Measurements from ENCODE around the gene NTM.

Gene NTM

DNA sequence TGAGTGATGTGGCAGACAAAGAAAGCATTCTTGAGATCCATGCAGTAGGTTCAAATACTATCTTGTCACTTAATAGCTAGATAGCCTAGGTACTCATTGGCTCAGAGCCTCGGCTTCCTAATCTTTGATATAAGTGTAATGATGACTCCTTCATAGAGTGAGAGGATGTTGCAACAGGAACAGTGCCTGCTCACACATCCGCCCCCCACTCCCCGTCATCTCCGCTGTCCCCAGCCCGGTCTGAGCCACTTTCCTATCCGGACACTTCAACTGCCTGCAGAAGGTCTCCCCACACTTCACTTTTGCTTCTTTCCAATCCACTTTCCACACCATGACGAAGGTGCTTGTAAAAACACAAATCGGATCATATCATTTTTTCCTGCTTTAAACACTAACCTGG lies 128.8 kb downstream of the NTM start:
- DNase-seq (ENCODE audit: low spot score): no peak

DNA sequence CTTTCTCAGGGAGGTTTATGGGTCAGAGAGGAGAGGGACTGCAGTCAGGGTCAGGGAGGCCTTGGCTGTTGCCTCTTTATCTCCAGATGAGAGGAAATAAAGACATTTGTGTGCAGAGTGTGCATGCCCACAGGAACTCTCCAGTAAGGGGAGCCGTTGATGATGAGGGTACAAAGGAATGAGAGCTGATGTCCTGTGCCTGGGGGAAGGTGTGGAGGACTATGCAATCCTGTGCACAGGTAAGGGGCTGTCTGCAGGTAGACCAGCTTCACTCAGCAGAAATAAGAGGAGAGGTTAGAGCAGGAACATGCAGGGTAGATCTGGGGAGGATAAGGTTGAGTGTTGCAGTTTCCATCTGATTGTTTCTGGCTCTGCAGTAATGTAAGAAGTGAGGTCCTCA lies 132.6 kb downstream of the NTM start:
- no peak for DNase-seq (ENCODE audit: low spot score)

DNA sequence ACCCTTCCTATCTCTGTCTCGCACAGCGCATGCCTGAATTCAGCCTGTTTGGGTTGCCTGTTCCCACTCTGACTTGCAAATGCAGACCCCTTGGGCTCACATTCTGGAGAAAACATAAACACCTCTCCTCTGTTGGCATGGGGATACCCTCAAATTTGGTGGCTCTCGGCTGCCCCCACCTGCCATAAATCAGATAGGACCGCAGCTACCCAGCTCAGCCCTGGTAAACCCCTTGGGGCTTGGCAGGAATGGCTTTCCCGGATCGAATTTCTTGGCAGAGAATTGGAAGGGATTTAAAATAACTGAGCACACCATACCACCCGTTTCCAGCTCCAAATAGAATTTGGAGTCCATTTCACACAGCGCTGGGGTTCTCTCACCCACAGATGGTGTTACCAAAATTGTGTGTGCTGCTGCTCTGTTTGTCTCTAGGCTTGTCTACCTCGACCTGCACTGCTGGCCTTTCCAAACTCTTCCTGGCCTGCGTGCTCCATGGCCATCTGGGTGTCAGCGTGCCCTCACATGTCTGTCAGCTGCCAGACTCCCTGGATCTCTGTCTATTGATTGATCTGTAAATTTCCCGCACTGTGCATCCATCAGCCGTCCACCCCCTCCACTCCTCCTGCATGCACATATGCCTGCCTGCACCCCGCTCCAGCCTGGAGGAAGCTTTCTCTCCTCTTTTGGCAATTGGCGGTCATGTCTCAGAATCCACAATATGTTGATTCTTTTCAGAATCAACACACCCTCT lies 134.0 kb downstream of the NTM start:
- DNase-seq (ENCODE audit: low spot score): peak; percentile 61

DNA sequence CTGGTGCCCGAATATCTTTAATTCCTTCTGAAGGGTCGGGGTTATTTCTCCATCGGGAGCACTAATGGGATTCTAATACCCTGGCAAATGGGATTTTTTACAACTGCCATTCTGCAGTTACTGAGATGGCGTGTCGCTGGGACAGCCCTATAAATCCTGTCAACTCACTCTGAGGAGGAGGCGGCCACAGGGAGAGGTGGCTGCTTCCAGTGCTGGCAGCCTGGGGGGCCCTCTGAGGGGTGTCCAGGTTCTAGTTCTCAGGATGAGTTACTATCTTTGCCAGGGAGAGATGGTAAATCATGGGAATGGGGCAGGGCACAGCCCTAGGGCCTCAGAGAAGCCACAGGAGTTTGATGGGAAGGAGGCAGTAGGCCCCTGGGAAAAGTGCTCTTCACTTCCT lies 135.9 kb downstream of the NTM start:
- DNase-seq (ENCODE audit: low spot score): no peak

DNA sequence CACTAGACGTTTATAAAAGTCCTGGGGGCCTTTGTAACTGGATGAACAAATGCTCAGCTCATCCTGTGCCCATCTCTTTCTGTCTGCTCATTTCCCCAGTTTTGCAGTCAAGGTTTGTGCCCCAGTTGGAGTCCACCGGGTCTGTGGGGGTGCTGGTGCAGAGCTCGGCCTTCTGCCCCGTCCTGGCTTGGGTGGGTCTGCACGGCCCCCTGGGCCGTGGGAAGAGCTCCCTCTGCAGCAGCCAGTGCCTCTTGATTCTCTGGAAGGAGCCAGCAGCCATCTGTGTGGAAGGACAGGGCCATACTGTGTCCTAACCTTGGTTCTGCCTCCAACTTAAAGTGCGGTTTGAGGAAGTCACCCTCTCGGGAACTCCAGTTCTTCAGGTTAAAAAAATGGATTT lies 140.2 kb downstream of the NTM start:
- DNase-seq (ENCODE audit: low spot score): no peak

DNA sequence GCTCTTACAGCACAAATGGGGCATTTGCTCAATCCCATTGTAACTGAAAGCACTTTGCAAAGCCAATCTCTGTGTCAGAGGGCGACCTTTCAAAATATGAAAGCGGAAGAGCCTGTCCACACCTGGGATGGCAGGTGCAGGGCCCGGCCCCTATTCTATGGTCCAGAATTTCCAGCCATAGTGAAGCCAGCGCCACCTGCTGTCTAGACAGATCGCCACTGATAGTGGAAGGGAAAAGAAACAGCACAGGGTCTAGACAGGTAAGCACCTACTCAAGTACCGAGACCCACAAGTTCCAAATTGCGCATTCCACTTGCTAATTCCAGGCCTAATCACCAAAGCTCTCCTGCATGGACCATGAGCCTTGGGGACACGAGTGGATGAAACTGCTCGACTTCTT lies 141.4 kb downstream of the NTM start:
- DNase-seq (ENCODE audit: low spot score): peak; percentile 78

DNA sequence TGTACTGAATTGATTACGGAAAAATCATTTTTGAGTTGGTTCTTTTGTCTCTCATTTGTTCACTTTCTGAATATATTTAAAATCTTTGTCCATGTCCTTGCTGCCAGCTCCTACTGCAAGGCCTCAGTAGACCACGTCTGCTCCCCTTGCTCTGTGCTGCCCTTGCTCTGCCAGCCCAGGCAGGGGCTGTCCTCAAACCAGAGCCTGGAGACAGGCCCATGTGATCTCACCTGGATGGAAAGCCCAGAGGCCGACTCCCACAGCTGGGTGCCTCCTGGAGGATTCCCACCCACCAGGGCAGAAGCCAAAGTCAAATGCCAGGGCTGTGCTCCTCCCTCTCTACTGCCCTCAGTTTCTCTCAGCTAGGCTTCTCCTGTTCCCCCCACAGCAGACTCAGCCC lies 141.8 kb downstream of the NTM start:
- DNase-seq (ENCODE audit: low spot score): no peak

DNA sequence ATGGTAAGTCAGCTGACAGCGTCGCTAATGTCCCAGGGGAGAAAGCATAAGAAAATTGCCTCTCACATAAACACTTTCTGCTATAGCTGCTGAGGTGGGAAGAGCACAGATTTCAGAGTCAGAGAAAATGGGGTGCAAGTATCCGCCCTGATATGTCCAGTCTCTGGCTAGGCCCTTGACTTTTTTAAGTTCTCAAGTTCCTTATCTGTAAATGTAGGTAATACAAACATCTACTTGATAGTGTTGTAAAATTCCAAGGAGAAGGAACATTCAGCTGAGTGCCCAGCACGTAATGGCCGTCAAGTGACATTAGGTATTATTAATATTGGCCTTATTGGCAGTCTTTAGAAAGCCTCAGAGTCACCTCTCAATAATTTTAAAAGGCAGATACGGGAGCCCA lies 143.6 kb downstream of the NTM start:
- no peak for DNase-seq (ENCODE audit: low spot score)

DNA sequence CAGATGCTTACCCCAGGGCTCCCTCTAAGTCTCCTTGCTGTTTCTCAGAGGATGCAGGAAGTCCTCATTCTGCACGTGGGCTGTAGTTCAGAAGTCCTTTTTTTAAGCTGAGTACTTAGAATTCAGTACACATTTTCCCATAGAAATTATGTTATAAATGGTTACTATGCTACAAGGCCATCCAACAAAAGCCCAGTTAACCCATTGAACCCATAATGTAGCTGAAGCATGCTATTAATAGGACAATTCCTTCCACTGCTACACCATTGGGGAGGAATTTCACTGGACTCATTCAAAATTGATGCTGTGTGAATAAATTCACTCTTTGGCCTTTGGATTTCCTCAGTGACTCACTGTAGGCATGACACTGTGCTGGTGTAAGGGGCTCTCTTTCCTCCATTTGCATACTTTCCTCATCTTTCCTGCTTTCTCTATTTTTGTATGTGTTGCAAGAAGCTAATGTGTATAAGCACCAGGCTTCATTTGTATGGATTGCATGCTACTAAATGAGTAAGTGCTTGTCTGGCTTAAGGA lies 148.0 kb downstream of the NTM start:
- no peak for DNase-seq (ENCODE audit: low spot score)

DNA sequence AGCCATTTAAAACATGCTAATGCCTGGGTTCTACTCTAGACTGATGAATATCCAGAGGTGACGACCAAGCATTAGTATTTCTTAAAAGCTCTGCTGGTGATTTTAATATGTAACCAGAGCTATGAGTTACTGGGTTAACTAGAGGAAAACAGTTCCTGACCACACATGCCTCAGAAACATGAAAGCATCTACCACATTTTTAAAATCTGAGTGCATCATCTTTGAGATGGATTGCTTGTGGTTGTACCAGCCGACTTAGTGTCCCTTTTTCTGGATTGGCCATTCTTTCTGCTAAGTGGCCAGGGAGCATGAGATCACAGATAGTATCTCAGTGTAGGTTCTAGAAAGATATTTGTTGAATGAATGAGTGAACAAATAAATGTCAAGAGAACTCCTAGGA lies 152.4 kb downstream of the NTM start:
- DNase-seq (ENCODE audit: low spot score): no peak

DNA sequence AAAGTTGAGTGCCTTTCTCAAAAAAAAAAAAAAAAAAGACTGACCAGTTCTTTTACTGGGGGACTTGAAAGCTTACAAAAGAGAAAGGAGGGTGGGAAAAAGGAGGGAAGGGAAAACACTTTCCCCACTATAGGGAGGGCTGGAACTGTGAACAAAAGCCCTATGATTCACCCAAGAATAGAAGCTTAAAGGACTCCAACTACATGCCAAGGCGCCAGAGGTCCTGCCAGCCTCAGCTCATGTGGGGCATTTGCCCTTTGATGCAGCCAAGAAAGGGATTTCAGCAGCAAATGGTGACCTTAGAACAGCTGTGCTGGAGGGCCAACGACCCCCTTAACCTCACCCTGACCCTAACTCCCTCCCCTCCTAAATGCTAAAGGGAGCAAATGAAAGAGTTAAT lies 160.0 kb downstream of the NTM start:
- no peak for DNase-seq (ENCODE audit: low spot score)

DNA sequence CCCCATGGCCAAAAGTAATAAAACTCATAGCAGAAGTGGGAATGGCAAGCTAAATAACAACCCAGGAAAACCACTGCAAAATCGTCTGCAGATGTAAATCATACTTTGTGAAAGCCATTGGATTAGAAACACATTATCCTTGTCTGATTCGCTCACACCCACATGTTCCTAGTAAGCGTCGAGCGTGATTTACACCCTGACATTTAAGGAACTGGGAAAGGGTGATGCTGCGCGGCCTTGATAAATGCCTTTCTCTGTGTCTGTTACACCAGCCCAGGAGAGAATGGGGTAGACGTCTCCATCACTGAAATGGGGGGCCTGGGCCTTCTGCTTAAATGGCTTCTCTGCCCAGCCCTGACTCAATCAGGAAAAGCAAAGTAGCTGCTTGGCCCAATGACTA lies 162.7 kb downstream of the NTM start:
- no peak for DNase-seq (ENCODE audit: low spot score)

DNA sequence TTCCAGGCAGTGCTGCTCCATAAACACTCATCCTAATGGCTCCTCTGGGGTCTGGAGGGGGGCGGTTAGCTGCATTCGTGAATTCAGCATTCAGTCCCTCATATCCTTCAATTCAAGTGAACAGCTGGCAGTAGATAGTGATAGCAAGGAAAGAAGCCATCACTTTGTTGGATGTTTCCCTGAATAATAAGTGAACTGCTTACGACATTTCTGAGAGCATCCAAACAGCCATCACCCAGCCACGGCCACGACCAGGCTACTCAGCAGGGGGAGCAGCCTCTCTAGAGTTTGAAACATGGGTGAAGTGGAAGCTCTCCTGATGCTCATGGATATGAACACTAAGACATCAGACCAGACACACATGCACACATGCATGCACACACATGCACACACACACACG lies 163.6 kb downstream of the NTM start:
- no peak for DNase-seq (ENCODE audit: low spot score)

DNA sequence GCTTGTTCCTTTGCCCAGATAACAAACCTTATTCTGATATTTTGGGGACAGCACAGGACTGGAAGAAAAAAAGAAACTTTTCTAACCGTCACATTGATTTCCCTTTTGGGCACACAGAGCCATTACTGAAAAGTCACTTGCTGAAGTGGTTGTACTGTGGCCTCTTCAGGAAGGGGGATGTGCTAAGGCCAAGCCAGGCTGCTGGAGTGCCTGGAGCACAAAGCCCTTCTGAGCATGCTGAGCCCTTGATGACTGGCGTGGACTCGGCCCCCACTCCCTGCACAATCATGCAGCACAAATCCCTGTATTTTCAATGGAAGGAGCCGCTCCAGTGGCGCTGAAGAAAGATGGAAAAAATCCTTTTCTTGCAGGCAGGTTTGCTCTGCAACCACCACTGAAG lies 164.2 kb downstream of the NTM start:
- no peak for DNase-seq (ENCODE audit: low spot score)

DNA sequence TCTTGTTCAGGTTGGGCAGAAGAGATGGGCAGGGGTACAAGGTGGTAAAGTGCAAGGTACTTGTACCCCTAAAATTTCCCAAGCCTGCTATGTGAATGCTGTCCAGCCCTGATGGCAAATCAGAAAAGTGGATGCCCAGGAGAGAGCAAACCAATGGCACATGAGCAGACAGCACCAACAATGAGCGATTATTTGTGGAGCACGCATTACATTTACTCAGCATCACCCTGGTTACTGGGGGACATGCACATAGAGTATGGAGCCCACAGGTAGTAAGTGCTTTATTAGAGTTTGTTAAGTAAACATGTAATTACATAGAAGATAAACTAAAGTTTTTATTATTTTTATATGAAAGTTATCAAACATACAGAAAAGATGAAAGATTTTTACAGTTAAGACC lies 165.7 kb downstream of the NTM start:
- no peak for DNase-seq (ENCODE audit: low spot score)

DNA sequence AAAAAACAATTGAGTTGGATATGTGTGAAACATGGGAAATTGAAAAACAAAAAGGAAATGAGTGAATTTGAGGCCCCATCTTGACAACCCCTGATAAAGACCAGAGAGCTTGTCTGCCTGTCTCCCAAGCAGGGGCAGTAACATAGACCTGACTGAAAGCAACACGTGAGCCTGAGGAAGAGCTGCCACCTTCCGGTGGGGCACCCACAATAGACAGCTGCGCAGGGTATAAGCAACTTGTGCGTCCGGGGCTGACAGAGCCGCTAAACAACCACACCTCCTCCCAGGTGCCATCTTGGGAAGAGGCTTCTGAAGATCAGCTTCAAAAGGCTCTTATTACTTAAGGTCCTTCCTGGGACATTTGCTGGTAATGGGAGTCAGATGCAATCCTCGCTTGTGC lies 166.8 kb downstream of the NTM start:
- DNase-seq (ENCODE audit: low spot score): no peak

DNA sequence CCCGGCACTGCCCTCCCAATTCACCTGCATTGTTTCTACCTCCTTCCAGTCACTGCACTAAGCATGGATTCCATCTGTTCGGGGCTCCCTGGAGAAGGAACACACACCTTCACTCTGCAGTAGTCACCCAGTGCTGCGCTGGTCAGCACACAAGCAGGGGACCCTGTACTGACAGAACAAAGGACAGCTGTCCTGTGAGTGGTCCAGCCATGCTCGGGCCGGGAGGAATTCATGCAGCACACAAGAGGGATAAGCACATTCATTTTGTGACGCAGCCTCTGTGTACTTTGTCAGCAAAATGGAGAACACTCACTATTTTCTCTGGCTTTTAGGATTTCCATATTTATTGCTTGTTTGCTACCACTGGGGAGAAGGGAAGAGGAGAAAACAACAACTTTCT lies 167.3 kb downstream of the NTM start:
- no peak for DNase-seq (ENCODE audit: low spot score)

DNA sequence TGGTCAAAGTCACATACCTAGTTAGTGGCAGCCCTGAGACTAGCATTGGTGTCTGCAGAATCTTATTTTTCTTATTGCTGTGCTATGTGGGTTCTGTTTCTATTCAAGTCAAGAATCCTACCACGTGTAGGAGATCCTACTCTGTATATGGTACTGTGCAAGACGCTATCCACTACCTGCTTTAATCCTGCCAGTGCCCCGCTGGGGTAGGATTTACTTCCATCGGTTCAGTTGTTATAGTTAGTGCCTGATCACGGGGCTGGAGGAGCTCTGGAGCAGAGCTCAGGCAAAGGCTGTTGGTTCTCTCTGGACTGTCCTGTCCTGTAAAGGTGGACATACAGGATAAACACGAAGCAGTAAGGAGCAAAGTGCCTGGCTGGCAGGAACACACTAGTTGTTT lies 167.9 kb downstream of the NTM start:
- DNase-seq (ENCODE audit: low spot score): no peak

DNA sequence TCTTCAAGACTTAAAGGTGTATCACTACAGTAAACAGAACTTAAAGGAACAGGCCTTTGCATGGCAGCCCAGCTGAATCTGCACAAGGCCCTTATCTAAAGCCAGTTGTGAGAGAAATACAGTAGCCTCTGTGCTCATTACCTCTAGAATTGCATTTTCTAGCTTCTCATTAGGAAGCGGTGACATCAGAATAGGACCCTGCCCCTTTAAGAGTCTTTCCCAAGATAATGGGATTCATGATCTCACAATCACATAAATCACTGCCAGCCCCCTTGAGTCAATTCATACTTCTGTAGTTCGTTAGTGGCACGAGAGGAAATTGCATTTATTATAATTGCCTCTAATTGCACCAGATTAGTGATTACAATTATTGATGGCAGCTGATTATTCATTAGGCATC lies 170.3 kb downstream of the NTM start:
- DNase-seq (ENCODE audit: low spot score): no peak

DNA sequence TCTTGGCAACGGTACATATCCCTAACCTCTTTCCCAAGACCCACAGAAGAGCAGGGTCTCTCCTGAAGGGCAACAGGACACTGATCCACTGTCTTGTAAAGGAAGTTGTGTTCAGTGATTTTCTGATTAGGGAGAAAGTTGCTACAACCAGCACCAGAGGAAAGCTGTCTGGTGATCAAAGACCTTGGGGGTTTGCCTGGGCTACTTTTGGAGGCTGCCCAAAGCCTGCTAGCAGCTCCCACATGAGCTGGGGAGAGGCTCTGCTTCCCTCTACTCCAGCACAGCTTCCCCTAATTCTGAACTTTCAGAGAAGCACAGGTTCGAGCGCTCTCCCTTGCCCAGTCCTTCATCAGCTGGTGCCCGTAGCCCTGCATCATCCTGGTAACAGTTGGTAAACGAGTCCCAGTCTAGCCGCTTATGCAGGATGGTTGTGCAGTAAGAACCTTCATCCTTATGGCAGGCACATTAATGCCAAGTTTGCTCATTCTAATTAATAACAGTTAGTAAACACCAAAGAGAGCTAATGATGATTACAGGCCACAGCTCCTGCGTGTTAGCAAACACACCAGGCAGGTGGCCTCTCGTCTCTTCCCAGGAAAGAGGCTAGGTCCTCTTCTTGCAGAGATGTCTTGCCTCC lies 173.1 kb downstream of the NTM start:
- DNase-seq (ENCODE audit: low spot score): no peak

DNA sequence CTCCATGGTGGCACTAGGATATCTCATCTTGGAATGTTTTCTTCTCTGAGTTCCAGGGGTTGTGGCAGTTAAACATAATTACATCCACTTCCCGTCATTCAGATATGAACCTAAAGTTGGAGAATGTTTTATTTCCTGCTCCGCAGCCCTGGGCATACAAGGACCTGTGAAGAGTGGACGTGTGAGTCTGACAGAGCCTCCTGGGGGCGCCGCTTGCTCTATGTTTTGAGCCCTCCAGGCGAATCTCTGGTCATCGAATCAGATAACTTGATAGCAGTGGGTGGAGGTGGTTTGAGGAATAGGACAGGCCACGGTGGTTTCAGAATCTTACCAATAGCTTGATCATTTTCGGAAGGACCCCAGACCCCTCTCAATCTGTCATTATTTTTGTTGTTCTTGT lies 174.2 kb downstream of the NTM start:
- DNase-seq (ENCODE audit: low spot score): peak; percentile 50

DNA sequence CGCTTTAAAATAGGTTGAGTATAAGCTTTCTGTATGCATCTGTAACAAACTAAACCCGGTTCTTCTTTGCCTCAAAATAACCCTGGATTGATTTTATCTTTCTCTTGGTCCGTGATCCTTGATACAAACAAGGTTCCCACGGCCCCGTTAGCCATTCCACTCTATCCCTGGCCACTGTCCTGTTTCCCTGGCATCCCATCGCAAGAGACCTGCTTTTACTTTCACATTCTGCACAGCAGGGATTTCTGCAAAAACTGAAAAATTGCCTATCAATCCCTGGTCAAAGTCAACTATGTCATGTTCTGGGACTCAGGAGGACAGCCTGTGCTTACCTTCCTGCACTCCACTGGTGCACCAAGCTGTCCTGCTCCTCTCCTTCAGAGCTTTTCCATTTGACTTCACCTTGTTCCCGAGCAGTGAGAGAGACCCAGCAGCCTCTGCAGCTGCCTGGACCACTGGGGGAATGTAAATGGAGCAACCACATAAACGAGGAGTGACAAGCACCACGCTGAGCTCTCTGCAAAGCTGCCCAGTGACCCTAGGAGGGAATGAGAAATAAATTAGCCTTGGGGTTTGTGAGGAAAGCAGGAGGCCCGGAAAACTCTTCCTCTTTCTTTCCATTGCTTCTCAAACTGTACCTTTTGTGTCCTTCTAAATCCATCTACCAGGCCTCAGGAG lies 175.9 kb downstream of the NTM start:
- peak; percentile 42 for DNase-seq (ENCODE audit: low spot score)

DNA sequence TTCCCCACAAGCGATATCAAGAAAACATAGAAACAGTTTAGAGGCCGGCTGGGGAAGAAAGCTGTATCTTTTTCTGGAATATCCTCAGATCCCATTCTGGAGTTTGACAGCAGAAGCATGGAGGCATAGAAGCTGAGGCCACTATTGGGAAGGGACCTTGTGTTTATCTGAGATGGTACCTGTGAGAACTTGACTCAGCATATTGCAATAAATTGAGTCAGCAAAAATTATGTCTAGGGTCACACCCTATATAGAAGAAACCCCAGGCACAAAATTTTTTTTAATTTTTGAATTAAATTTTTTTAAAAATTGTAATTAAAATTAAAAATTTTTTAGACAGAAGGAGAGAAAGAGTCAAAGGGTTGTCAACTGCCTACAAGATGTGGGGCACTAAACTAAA lies 178.7 kb downstream of the NTM start:
- no peak for DNase-seq (ENCODE audit: low spot score)

Data from iPS-NIHi11 (cell line).